ENCODE data around the gene CD160.
"Not testable (repeated sequence)": the region's sequence is repeated elsewhere in the genome, so short reads cannot be mapped to it uniquely, and the experiment has no call there.

DNA sequence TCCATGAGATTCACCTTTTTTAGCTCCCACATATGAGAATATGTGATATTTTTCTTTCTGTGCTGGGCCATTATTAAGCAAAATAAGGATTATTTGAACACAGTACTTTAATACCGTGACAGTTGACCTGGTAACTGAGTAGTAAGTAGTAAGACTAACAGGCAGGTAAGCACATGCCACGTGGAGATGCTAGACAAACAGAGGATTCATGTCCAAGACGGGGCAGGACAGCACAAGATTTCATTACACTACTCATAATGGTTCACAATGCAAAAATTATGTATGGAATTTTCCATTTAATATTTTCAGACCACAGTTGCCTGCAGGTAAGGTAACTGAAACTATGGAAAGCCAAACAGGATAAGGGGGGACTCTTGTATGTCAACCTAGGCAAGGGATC, 34.4 kb upstream of the CD160 start:
- TF ChIP-seq, protein P1, sequence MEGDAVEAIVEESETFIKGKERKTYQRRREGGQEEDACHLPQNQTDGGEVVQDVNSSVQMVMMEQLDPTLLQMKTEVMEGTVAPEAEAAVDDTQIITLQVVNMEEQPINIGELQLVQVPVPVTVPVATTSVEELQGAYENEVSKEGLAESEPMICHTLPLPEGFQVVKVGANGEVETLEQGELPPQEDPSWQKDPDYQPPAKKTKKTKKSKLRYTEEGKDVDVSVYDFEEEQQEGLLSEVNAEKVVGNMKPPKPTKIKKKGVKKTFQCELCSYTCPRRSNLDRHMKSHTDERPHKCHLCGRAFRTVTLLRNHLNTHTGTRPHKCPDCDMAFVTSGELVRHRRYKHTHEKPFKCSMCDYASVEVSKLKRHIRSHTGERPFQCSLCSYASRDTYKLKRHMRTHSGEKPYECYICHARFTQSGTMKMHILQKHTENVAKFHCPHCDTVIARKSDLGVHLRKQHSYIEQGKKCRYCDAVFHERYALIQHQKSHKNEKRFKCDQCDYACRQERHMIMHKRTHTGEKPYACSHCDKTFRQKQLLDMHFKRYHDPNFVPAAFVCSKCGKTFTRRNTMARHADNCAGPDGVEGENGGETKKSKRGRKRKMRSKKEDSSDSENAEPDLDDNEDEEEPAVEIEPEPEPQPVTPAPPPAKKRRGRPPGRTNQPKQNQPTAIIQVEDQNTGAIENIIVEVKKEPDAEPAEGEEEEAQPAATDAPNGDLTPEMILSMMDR (IDR thresholded peaks at IDR 0.05) = not testable (repeated sequence)
- not testable (repeated sequence) for TF ChIP-seq POLR2A (IDR thresholded peaks at IDR 0.05)

Measured in breast epithelium (tissue), 3 donors.